ENCODE measurements around the gene FABP1. TPM values are rescaled to one million over a fixed set of nuclear protein-coding genes. Genes with fewer than 3 reads are reported as not detected.

FABP1 gene
- total RNA-seq, 1 donor from 2014 or later: not detected

- Histone ChIP-seq H3K4me1 (ENCODE audit: control insufficient read depth in 3 of 3, insufficient read depth in 3 of 3, low read length in 3 of 3) (no peaks in the 10 kb centered on the region), H3K27ac (ENCODE audit: low read depth, low read length) (no peak overlapping the region), H3K36me3 (ENCODE audit: control insufficient read depth in 3 of 3, insufficient read depth in 3 of 3, low read length in 3 of 3) (no peaks in the 10 kb centered on the region), H3K9me3 (ENCODE audit: control insufficient read depth in 3 of 3, low read length in 3 of 3) (no peaks in the 10 kb centered on the region), H3K27me3 (ENCODE audit: control insufficient read depth in 3 of 3, insufficient read depth in 3 of 3, low read length in 3 of 3) (peaks cover 0 to 6% (median 4%) of the 10 kb centered on the region in 3 donors), H3K4me3 (ENCODE audit: low read length in 3 of 3) (no peak overlapping the region), H3K9ac (ENCODE audit: low read depth in 1 of 3, low read length in 3 of 3) (no peak overlapping the region)
Measured at GRCh38 chr2:88126772-88127637, 857 bp downstream of the FABP1 start.

- H3K9ac ChIP-seq (ENCODE audit: low read depth in 1 of 3, low read length in 3 of 3): no peak overlapping the region
- no peak overlapping the region for H3K27ac ChIP-seq (ENCODE audit: low read depth, low read length)
- H3K36me3 ChIP-seq (ENCODE audit: control insufficient read depth in 3 of 3, insufficient read depth in 3 of 3, low read length in 3 of 3): no peaks in the 10 kb centered on the region
- H3K9me3 ChIP-seq (ENCODE audit: control insufficient read depth in 3 of 3, low read length in 3 of 3): no peaks in the 10 kb centered on the region
- H3K27me3 ChIP-seq (ENCODE audit: control insufficient read depth in 3 of 3, insufficient read depth in 3 of 3, low read length in 3 of 3): peaks cover 0 to 6% (median 4%) of the 10 kb centered on the region in 3 donors
- H3K4me3 ChIP-seq (ENCODE audit: low read length in 3 of 3): no peak overlapping the region
- no peaks in the 10 kb centered on the region for H3K4me1 ChIP-seq (ENCODE audit: control insufficient read depth in 3 of 3, insufficient read depth in 3 of 3, low read length in 3 of 3)
Measured at GRCh38 chr2:88125924-88126771, 1.7 kb downstream of the FABP1 start.

- Histone ChIP-seq H3K9me3 (ENCODE audit: control insufficient read depth in 3 of 3, low read length in 3 of 3) (no peaks in the 10 kb centered on the region), H3K4me1 (ENCODE audit: control insufficient read depth in 3 of 3, insufficient read depth in 3 of 3, low read length in 3 of 3) (no peaks in the 10 kb centered on the region), H3K4me3 (ENCODE audit: low read length in 3 of 3) (no peak overlapping the region), H3K27me3 (ENCODE audit: control insufficient read depth in 3 of 3, insufficient read depth in 3 of 3, low read length in 3 of 3) (peaks cover 0 to 6% (median 4%) of the 10 kb centered on the region in 3 donors), H3K9ac (ENCODE audit: low read depth in 1 of 3, low read length in 3 of 3) (no peak overlapping the region), H3K27ac (ENCODE audit: low read depth, low read length) (no peak overlapping the region), H3K36me3 (ENCODE audit: control insufficient read depth in 3 of 3, insufficient read depth in 3 of 3, low read length in 3 of 3) (no peaks in the 10 kb centered on the region)
Measured at GRCh38 chr2:88125344-88125923, 2.4 kb downstream of the FABP1 start.

- Histone ChIP-seq H3K9ac (ENCODE audit: low read depth in 1 of 3, low read length in 3 of 3) (no peak overlapping the region), H3K4me3 (ENCODE audit: low read length in 3 of 3) (no peak overlapping the region), H3K4me1 (ENCODE audit: control insufficient read depth in 3 of 3, insufficient read depth in 3 of 3, low read length in 3 of 3) (no peaks in the 10 kb centered on the region), H3K9me3 (ENCODE audit: control insufficient read depth in 3 of 3, low read length in 3 of 3) (no peaks in the 10 kb centered on the region), H3K36me3 (ENCODE audit: control insufficient read depth in 3 of 3, insufficient read depth in 3 of 3, low read length in 3 of 3) (no peaks in the 10 kb centered on the region), H3K27ac (ENCODE audit: low read depth, low read length) (no peak overlapping the region), H3K27me3 (ENCODE audit: control insufficient read depth in 3 of 3, insufficient read depth in 3 of 3, low read length in 3 of 3) (peaks cover 0 to 6% (median 4%) of the 10 kb centered on the region in 3 donors)
Measured at GRCh38 chr2:88123975-88124917, 3.6 kb downstream of the FABP1 start.

- Histone ChIP-seq H3K27ac (ENCODE audit: low read depth, low read length) (no peak overlapping the region), H3K27me3 (ENCODE audit: control insufficient read depth in 3 of 3, insufficient read depth in 3 of 3, low read length in 3 of 3) (peaks cover 0 to 6% (median 4%) of the 10 kb centered on the region in 3 donors), H3K4me1 (ENCODE audit: control insufficient read depth in 3 of 3, insufficient read depth in 3 of 3, low read length in 3 of 3) (peaks cover 0 to 3% (median 0%) of the 10 kb centered on the region in 3 donors), H3K9me3 (ENCODE audit: control insufficient read depth in 3 of 3, low read length in 3 of 3) (no peaks in the 10 kb centered on the region), H3K36me3 (ENCODE audit: control insufficient read depth in 3 of 3, insufficient read depth in 3 of 3, low read length in 3 of 3) (no peaks in the 10 kb centered on the region), H3K4me3 (ENCODE audit: low read length in 3 of 3) (no peak overlapping the region), H3K9ac (ENCODE audit: low read depth in 1 of 3, low read length in 3 of 3) (no peak overlapping the region)
Measured at GRCh38 chr2:88123164-88123974, 4.5 kb downstream of the FABP1 start.

- no peak overlapping the region for H3K4me3 ChIP-seq (ENCODE audit: low read length in 3 of 3)
- H3K27ac ChIP-seq (ENCODE audit: low read depth, low read length): no peak overlapping the region
- no peaks in the 10 kb centered on the region for H3K9me3 ChIP-seq (ENCODE audit: control insufficient read depth in 3 of 3, low read length in 3 of 3)
- H3K27me3 ChIP-seq (ENCODE audit: control insufficient read depth in 3 of 3, insufficient read depth in 3 of 3, low read length in 3 of 3): peaks cover 0 to 6% (median 4%) of the 10 kb centered on the region in 3 donors
- no peaks in the 10 kb centered on the region for H3K36me3 ChIP-seq (ENCODE audit: control insufficient read depth in 3 of 3, insufficient read depth in 3 of 3, low read length in 3 of 3)
- H3K4me1 ChIP-seq (ENCODE audit: control insufficient read depth in 3 of 3, insufficient read depth in 3 of 3, low read length in 3 of 3): peaks cover 2 to 12% (median 5%) of the 10 kb centered on the region in 3 donors
- H3K9ac ChIP-seq (ENCODE audit: low read depth in 1 of 3, low read length in 3 of 3): no peak overlapping the region
Measured at GRCh38 chr2:88122141-88122884, 5.5 kb downstream of the FABP1 start.

GRCh38 chr2:88121678-88122077 is 6.2 kb downstream of the FABP1 start:
- H3K4me1 ChIP-seq (ENCODE audit: control insufficient read depth in 3 of 3, insufficient read depth in 3 of 3, low read length in 3 of 3): peaks cover 2 to 13% (median 5%) of the 10 kb centered on the region in 3 donors

GRCh38 chr2:88117973-88118372 is 9.9 kb downstream of the FABP1 start:
- Histone ChIP-seq H3K27me3 (ENCODE audit: control insufficient read depth in 3 of 3, insufficient read depth in 3 of 3, low read length in 3 of 3) (peaks cover 0 to 4% (median 2%) of the 10 kb centered on the region in 3 donors), H3K4me1 (ENCODE audit: control insufficient read depth in 3 of 3, insufficient read depth in 3 of 3, low read length in 3 of 3) (peaks cover 2 to 19% (median 8%) of the 10 kb centered on the region in 3 donors), H3K27ac (ENCODE audit: low read depth, low read length) (no peak overlapping the region), H3K9me3 (ENCODE audit: control insufficient read depth in 3 of 3, low read length in 3 of 3) (no peaks in the 10 kb centered on the region), H3K9ac (ENCODE audit: low read depth in 1 of 3, low read length in 3 of 3) (no peak overlapping the region), H3K4me3 (ENCODE audit: low read length in 3 of 3) (no peak overlapping the region), H3K36me3 (ENCODE audit: control insufficient read depth in 3 of 3, insufficient read depth in 3 of 3, low read length in 3 of 3) (peaks cover 0 to 9% (median 5%) of the 10 kb centered on the region in 3 donors)

More at GRCh38 chr2:88121678-88122077, 6.2 kb downstream of the FABP1 start:
- Histone ChIP-seq H3K36me3 (ENCODE audit: control insufficient read depth in 3 of 3, insufficient read depth in 3 of 3, low read length in 3 of 3) (no peaks in the 10 kb centered on the region), H3K27me3 (ENCODE audit: control insufficient read depth in 3 of 3, insufficient read depth in 3 of 3, low read length in 3 of 3) (peaks cover 0 to 6% (median 4%) of the 10 kb centered on the region in 3 donors), H3K9me3 (ENCODE audit: control insufficient read depth in 3 of 3, low read length in 3 of 3) (no peaks in the 10 kb centered on the region), H3K9ac (ENCODE audit: low read depth in 1 of 3, low read length in 3 of 3) (no peak overlapping the region), H3K4me3 (ENCODE audit: low read length in 3 of 3) (no peak overlapping the region), H3K27ac (ENCODE audit: low read depth, low read length) (no peak overlapping the region)

Data from skeletal muscle tissue (tissue), 4 donors.